A673 (cell line): ENCODE data around the gene MEX3B.

ENCODE experiments used
- EZH2 ChIP-seq: fragments of 200-600 bp; sonication (generic); IDR thresholded peaks from 2 replicates; pipeline ENCODE4 v1.6.1; 2017; ENCODE audit warnings: borderline replicate concordance, low read depth, mild to moderate bottlenecking, mixed read lengths, antibody characterized with exemption, low read length; ENCODE audit not compliant: poor library complexity, severe bottlenecking
- TF ChIP-seq, protein P1 (sequence below): fragments of 300-800, 200-600 bp; sonication (generic); conservative IDR thresholded peaks from 2 replicates; pipeline ENCODE4 v1.5.1; 2017; ENCODE audit warnings: low read depth, mild to moderate bottlenecking, antibody characterized with exemption, low read length, moderate library complexity, mixed read lengths

- no peak for TF ChIP-seq EZH2
- TF ChIP-seq, protein P1, sequence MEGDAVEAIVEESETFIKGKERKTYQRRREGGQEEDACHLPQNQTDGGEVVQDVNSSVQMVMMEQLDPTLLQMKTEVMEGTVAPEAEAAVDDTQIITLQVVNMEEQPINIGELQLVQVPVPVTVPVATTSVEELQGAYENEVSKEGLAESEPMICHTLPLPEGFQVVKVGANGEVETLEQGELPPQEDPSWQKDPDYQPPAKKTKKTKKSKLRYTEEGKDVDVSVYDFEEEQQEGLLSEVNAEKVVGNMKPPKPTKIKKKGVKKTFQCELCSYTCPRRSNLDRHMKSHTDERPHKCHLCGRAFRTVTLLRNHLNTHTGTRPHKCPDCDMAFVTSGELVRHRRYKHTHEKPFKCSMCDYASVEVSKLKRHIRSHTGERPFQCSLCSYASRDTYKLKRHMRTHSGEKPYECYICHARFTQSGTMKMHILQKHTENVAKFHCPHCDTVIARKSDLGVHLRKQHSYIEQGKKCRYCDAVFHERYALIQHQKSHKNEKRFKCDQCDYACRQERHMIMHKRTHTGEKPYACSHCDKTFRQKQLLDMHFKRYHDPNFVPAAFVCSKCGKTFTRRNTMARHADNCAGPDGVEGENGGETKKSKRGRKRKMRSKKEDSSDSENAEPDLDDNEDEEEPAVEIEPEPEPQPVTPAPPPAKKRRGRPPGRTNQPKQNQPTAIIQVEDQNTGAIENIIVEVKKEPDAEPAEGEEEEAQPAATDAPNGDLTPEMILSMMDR: no peak
Measured at GRCh38 chr15:82005239-82005638, 40.6 kb downstream of the MEX3B start.
